ENCODE data around the gene PACRG.

The PACRG gene

DNA sequence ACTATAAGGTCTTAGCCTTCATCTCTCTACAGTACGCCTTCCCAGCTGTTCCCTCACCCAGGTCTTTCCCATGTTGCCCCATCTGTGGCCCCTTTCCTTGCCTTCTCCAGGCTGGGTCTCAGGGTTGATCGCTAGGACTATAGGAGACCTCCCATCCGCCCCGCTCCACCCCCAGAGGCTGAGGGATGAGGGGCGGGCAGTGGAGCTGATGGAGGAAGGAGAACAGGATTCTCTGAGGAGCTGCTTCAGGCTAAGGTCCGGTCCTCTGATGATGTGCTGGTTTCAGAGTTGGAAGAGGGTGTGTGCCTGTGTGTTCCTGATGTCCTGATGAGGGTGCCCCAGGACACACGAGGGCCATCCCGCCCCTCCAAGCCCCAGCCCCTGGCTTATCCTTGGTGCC, 531.9 kb downstream of the PACRG start:
- no peak for DNase-seq

DNA sequence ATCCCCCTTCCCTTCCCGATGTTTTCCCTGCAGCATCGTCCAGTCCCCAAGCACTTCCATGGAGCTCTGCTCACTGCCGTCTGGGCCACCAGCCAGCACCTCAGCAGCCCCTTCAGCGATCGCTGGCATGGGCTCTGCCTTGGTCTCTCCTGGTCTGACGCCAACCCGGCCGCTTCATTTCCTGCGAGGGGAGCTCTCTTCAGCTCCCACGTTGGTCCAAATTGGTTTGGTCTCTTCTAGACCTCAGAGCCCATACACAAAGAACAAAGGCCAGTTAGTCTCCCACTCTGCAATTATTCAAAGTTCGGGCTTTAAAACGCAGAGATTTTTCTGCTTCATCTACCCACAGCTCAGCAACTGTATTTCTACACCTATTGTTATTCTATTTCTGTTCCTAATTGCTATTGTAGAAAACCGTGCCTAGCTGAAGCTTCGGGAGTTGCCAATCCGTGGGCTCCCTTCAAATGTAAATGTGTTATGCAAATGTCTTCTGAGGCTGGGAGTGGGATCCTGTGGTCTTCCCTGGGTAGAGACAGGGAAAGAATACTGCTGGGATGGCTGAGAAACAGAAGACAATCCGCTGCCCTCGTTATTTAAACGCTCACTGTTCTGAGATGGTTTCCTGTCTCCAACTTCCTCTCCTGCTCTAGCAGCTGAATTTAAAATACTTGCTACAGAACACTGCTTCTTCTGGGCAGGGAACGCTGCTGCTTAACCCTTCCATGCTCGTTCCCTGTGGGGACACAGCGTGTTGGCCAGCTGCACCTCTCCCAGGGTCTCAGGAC, 532.5 kb downstream of the PACRG start:
- DNase-seq = no peak

DNA sequence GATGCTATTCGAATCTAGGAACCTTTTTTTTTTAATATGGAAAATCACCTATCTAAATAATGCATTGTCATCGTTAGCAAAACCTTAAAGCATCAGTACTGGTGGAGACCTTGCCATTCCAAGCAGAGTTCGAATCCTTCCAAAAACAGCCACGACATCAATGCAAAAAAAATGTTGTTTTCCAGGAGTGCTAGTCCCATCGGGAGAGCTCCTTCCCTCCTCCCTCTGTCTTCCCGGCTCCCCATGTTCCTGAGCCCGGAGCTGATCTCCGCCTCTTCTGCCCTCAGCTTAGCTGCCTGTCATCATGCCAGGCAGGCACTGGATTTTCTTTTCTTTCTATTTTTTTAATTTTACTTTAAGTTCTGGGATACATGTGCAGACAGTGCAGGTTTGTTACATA, 533.1 kb downstream of the PACRG start:
- no peak for DNase-seq

DNA sequence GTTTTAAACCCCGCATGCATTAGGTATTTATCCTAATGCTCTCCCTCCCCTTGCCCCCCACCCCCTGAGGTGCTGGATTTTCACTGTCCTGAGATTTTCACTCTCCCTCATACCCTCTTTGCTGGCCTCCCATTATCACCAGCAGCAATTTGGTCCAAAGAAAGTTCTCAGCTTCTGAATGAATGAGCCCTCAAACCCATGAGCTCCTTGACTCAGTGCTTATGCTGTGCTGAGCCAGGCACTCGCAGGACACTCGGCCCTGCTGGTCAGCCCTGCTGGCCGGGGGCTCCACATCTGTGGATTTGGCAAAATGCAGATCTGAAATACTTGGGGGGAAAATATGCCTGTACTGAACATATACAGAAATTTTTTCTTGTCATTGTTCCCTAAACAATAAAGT, 533.6 kb downstream of the PACRG start:
- no peak for DNase-seq

DNA sequence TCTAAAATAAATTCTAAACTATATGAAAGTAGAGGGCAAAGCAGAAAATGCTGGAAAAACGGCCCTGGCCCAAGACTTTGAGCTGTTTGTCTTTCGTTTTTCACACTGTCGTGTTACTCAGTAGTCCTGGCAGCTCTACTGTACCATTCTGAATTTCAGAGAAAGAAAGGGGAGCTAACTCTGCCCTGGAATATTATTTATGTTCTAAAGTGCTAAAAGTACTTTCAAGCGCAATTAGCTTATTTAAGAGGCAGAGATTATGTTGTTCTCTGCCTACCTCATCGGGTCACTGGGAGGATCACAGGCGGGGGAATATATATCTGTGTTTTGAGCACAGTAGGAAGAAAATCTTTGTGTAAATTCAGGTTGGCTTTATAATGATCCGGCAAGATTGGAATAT, 534.3 kb downstream of the PACRG start:
- DNase-seq = no peak

DNA sequence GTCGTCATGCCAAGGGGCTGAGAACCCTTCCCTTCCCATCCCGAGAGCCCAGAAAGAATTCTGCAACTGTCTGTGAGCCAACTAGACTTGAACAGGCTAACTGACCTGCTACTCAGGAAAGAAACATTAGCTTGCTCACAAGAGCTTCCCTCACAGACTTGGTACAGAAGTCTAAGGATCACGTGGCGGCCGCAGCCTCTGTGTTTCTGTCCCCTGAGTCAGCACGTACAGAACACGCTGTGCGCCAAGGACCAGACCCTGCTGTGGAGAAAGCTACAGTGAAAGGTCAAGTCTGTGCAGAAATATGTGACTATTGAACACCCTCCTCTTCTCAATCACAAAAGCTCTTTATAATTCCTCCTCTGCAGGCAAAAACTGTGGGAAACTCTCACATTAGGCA, 535.4 kb downstream of the PACRG start:
- DNase-seq = no peak

DNA sequence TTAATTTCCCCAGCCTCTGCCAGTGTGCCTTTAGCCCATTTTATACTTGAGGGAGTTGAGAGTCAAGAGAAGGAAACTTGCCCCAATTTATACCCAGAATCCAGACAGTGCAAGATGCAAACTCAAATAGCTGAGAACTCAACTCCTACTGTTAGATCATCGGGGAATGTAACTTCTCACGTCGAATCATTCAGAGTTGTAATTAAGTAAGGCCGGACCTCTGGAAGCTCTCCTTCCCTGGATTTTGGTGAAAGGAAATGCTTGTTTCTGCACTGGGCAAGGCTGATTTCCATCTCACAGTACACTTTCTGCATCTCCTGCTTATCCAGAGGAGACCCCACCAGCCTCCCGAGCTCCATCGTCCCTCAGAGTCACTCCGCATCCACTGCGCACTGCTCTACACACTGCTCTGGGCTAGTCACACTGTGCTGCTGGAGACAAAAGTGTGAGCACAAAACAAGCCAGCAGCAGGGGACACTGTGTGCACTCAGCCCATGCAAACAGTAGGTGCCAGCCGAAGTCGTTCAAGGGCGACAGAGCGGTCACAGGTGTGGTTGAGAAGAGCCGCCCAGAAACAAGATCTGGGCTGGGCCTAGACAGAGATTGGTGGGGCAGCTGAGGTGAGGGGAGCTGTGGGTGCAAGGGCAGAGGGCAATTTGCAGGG, 536.4 kb downstream of the PACRG start:
- no peak for DNase-seq

DNA sequence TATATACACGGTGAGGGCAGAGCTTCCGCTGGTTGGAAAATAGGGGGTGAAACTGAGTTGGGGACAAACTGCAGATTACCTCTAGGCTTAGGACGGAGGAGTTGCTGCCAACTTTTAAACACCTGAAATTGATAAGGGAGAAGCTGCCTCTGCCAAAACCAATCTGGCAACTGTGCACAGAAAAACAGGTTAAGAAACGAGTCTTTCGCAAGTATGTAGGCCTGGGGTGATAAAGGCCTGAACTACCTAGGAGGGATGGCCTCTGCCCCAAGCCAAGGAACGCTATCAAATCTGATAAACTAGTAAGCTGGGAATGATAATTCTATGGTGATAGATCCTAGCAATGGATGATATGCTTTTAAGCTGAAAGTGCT, 536.9 kb downstream of the PACRG start:
- no peak for DNase-seq

DNA sequence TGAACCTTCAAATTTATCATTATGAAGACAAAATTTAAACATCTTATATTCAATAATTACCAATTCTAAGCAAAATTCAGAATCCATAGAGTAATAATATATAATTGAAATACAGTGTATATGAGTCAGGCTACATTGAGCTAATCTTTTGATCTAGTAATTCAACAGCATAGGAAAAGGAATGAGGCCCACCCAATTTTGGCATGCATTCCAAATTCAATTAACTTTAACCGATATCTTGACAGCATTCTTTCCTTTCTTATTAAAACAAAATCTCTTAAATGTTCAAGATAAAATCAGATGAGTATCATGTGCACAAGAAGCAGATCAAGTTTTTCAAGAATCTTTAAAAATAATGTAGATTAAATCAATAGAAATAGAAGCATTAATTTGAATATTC, 553.9 kb downstream of the PACRG start:
- no peak for DNase-seq

DNA sequence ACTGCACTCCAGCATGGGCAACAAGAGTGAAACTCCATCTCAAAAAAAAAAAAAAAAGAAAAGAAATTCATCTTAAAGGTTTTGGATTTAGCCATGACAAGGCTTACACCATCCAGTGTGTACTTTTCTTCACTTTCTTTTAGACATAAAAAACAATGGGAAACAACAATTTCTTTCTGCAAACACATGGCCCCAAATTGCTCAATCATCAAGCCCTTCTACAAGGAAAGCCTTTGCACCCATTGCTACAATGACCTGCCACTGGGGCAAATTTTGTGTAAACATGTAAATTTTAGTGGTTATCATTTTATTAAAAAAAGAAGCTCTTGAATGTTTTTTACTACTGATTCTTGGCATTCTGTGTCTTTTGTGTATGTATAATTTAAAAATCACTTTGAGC, 554.9 kb downstream of the PACRG start:
- no peak for DNase-seq

DNA sequence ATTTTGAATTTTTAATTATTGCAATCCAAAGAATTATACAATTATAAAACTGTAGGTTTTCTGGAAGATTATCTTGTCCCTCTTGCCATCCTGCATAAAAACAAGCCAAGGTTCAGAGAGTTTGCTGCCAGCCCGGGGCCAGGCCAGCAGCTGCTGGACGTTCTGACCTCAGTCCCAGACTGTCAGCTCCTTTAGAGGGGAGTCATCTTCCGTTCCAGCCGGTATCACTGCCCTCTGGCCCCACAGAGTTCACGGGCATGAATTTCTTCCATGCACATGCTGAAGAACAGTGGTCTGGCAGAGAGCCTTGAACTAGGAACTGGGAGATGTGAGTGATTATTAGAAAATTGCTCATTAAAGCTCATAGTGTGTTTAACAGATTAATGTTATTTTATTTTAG, 556.4 kb downstream of the PACRG start:
- no peak for DNase-seq

DNA sequence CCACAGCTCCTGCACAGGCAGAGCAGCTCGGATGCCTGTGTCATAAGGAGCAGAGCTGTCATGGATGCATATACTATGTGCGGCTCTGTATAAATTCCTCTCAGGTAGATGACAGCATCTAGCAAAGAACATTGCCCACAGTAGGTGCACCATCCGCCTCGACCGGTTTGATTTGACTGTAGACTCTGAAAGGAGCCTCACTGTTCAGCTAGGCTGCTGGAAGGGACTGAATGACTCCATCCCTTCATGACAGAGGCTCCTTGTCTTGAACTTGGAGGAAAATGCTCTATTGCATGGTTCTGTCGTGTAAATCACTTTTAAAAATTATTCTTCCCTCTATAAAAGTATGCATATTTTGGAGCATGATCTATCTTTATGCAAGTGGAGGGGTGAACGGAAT, 557.9 kb downstream of the PACRG start:
- DNase-seq = no peak

DNA sequence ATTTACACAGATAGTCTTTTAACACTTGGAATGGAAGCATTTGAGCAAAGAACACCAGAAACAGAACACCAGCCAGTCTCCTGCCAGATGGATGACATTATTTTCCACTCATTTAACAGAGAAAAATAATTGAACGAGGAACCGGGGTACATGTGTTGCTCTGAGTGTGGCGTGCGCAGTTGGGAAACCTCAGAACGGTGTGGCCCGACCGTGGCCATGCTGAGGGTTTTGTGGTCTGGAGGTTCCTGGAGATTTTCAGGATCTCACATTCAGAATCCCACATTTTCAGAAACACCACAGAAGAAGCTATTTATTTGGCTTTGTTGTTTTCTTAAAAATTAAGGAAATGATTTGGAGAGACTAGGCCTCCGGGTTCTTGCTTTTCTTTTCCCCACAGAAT, 559.9 kb downstream of the PACRG start:
- DNase-seq = no peak

DNA sequence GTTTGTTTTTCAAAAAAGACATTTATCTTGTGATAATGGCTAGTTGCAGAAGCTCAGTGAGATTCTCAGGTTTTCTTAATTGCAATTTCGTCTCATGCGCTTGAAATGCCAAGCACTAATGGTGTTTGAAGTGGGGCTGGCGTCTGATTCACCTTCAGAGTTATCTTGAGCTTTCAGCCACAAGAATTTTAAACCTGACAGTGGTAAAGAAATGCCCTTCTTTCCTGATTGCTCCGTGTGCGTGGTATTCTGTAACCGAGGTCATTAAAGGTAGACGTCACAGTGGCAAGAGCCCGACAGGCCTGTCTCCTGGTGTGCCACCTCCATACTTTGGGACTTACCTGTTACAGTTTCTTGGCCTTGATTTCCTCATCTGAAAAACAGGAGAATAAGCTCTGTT, 560.3 kb downstream of the PACRG start:
- no peak for DNase-seq

DNA sequence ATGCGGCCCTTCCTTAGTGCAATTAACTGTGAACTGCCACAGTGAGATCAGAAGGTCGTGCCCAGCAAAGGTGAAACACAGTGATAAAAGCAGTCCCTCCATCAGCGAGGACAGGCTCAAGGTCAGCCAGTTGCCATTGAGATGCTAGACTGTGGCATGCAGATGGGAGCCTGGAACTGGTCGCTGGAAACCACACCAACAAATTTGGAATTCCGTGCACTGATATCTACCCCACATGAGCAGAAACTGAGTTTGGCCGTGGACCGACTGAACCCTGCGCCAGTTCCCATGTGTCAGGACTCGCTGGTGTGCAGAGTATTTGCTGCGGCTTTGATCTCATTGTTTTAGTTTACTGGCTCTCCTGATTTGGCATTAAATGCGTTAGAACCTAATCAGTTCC, 561.1 kb downstream of the PACRG start:
- no peak for DNase-seq

DNA sequence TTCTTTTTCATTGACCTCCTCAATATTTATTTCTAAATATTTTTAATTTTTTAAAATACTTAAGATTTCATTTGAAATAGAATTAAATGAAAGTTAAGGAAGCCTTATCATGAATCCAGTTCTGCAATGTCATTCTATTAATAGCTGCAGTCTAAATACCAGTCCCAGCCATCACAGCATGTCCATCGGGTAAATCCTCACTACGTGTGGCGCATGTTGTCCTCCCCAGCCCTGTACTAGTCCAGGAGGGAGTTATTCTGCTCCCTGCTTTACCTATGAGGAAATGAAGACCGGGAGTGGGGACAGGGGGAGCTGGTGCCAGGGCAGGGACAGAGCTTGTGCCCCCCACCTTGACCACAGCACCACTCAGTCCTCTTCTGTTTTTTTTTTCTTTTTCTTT, 561.7 kb downstream of the PACRG start:
- DNase-seq = no peak

DNA sequence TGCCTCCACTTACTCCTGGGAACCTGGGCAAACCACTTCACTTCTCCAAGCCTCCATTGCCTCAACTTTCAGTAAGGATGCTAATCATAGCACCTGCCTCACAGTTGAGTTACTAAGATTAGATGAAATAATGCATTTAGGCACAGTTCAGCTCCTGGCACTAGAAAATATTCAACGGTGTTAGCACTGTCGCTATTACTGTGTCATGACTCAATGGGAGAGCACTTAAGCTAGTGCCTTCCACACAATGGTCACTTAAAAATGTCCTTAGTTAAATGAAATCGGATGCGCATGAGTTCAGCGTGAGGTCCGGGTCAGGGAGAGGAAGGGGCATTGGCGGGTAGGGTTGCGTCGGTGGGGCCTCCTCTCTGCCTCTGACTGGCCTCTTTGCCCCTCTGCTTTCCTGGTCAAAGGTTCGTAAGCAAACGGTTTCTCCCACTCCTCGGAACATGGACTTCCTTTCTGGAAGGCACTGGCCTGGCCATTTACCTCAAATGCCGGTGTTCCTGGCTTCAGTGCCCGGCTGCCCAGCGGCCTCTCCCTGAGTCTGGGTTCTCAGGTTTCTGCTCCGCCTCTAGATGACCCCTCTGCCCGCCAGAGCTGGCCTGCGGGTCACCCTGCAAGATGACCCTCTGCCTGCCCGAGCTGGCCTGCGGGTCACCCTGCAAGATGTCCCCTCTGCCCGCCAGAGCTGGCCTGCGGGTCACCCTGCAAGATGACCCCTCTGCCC, 562.9 kb downstream of the PACRG start:
- DNase-seq = no peak

DNA sequence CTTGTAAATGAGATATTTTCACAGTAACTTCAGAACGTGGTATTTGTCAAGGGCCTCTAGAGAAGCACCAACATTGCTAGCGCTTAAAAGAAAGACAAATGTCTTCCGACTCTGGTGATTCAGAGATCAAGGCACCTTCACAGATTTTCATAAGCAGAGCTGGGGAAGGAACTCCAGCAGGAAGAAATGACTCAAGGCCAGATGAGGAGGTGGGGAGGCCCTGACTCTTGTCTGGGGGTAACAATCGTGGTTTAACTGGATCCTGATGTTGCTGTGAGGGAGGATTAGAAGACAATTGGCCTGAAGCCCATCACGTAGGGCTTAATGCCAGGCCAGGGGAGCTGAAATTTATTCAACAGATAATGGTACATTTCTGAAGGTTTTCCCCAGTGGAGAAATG, 563.8 kb downstream of the PACRG start:
- DNase-seq = no peak

DNA sequence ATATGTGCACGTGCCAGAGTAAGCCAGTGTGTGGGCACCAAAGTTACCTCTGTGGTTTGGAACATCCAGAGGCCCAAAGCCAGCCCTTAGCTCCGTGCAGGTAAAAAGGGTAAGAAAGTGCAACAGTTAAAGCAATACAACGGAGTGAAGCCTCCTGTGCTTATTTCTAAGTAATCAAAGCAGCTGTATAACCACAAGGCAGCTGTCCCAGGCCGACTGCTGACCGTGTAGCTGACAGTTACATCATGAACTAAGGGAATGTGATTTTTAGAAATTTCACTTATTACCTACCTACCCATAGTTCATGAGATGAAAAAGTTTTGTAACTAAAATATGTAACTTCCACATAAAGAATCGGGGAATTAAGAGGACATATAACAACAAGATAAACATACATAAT, 565.5 kb downstream of the PACRG start:
- no peak for DNase-seq

DNA sequence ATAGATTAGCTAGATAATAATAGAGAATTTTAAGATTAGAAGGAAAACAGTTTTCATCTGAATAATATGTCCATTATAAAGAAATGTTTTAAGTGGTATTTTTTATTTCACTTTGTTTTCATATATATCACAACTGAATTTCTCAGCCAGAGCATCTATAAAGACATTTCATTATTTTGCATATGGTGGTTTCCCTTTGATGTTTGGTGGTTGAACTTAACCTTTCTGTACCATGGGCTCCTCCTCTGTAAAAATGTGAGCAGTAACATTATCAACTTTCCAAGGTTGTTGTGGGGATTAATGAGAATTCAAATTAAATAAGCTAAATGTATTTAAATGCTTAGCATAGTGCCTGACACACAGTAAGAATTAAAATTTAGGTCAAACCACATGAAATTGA, 567.0 kb downstream of the PACRG start:
- DNase-seq = no peak

DNA sequence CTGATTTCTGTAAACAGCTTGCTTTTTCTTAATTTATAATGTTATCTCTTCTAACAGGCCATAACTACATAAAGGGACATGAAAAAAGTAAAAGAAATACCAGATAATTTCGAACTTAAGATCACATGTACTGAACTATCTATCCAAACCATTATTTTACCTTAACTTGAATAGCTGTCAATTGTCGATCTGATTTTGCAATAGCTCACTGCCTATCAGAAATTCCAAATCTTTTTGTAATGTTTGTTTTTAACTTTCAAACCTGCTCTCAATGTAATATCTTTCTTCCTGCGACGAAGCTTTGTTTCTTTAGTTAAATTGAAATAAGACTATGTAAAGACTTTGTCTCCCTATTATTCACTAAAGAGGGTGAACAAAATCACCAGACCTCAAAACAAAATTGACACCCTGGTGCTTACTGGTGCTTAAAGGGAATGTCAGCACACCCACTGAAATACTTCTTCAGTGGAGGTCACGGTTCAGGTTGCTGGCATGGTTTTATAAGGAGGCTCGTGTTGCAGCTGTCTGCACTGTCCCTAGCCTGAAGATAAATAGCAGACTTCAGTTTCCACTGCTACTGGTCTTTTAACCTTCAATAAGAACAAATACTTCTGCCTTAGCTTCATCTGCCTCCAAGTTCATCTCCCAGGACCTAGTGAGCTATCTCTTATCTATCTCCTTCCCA, 569.2 kb downstream of the PACRG start:
- no peak for DNase-seq

DNA sequence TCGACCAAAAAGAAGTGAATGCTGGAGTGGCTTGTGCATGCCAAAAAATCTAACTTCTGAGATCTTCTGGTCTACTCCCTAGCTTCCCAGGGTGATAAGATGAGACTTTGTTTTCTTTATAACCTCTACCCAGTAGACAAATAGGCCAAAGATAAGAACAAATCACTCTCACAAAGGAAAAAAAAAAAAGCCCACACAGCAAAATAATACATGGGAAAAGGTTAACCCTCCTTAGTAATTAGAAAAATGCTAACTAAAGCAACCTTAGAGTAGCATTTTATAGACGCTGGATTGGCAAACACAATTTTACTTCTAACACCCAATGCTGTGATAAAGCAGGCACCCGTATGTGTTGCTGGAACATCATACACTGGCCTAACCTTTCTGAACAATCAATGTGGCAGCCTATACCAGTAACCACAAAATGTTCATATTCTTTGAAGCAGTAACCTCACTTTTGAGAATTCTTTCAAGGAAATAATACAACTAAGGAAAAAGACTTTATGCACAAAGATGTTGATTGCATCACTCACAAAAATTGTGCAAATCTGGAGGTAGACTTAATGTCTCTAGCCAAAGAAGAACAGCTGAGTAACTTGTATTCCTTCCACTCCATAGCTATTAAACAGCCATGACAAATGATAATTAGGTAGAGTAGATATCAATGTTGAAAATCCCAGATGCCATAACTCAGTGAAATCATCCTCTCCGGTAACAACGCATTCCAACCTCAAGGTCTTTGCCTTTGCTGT, 570.5 kb downstream of the PACRG start:
- no peak for DNase-seq

DNA sequence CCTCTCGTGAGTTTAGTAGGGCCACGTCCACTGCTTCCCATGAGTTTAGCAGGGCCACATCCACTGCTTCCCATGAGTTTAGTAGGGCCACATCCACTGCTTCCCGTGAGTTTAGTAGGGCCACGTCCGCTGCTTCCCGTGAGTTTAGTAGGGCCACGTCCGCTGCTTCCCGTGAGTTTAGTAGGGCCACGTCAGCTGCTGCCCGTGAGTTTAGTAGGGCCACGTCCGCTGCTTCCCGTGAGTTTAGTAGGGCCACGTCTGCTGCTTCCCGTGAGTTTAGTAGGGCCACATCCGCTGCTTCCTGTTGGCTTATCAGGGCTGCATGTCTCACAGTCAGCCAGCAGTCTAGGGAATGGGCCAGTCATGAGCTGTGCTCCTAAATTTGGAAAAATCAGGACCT, 573.1 kb downstream of the PACRG start:
- no peak for DNase-seq

Measured in NCI-H2081 treated with DMSO at 0.1 percent for 48 hours (cell line).